GM18861 (cell line): ENCODE data around the gene TRIM16.
A peak's percentile ranks its signal among the peaks of the same experiment; 100 is the strongest.
"Not testable (repeated sequence)": the region's sequence is repeated elsewhere in the genome, so short reads cannot be mapped to it uniquely, and the experiment has no call there.

Experiments
- ATAC-seq: cut with Tn5 transposase; IDR thresholded peaks from one replicate; pipeline ENCODE4 v1.9.1; 2021; ENCODE audit not compliant: unreplicated experiment

Gene TRIM16

GRCh38 chr17:15619331-15620058 is 64.6 kb downstream of the TRIM16 start, which contains the start of gene FBXW10B:
FBXW10B (minus strand) TSS chr17:15619704; CDS start chr17:15619512, 192 bp downstream.
- ATAC-seq = not testable (repeated sequence)

GRCh38 chr17:15616828-15617227 is 67.3 kb downstream of the TRIM16 start:
- not testable (repeated sequence) for ATAC-seq

GRCh38 chr17:15615850-15616249 is 68.3 kb downstream of the TRIM16 start:
- ATAC-seq = not testable (repeated sequence)

DNA sequence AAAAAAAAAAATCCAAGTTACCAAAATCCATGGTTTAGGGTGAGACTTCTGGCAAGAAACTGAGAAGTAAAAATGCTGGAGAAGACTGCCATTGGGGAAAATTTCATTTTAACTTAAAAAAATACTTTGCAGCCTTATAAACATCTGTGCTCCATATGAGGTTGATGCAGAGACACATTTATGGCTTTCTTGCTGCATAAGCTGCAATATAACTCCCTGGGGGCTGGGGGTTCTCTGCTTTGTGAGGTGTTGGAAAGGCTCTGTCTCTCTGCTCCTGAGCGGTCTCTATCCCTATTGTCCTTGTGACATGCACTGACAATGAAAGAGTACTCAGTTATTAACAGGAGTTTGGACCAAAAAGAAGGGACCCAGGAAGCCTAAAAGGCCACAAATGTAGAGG is 71.0 kb downstream of the TRIM16 start:
- not testable (repeated sequence) for ATAC-seq

DNA sequence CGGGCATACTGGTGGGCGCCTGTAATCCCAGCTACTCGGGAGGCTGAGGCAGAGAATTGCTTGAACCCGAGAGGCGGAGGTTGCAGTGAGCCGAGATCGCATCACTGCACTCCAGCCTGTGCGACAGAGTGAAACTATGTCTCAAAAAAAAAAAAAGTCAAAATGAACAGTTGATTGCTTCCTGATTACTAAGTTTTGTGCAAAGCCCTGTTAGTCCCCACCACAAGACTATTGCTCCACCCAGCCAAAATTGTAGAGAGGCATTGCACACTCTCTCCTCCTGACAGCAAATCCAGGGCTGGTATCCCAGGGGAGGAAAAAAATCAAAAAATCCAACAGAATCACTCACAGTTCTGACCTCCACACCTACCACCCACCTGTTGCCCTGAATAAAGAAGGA is 91.2 kb downstream of the TRIM16 start:
- not testable (repeated sequence) for ATAC-seq

DNA sequence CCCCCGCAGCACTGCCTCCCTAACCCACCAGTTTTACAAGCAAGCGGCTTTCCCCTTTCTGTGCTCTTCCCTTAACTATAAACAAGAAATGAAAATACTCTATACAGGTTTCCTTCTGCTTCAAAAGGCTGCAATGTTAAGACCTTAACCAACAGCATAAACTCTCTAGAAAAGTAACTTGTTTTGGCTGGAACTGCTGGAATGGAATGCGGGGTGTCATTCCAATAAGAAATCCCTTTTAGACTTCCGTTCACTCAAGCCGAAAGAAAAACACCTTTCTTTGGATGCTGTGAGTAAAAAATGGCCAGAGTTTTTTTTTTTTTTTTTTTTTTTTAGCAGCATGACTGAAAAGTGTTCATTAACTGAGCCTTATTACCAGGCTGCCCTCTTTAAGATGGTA is 92.1 kb downstream of the TRIM16 start:
- ATAC-seq = not testable (repeated sequence)

GRCh38 chr17:15590844-15591243 is 93.3 kb downstream of the TRIM16 start:
- not testable (repeated sequence) for ATAC-seq

GRCh38 chr17:15589544-15590536 is 94.3 kb downstream of the TRIM16 start:
- ATAC-seq = peak; percentile 80

- ATAC-seq = not testable (repeated sequence)
Observed at GRCh38 chr17:15588017-15588416, 96.1 kb downstream of the TRIM16 start.

DNA sequence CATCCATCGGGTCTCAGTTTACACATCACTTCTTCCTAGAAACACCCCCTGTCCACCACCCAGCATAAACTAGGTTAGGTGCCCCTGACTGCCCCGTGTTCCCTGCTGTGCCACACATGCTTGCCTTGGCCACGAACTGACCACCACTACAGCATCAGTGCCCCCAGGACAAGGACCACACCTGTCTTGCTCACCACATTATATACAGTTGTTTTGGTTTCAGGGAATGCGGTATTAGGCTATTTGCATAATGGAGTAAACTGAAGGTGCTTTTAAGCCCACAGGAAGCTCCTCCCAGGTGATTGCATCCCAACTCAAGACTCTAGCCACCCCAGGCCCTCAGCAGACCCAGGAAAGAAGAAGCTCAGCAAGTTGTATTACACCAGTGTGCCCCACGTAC is 100.8 kb downstream of the TRIM16 start:
- not testable (repeated sequence) for ATAC-seq

DNA sequence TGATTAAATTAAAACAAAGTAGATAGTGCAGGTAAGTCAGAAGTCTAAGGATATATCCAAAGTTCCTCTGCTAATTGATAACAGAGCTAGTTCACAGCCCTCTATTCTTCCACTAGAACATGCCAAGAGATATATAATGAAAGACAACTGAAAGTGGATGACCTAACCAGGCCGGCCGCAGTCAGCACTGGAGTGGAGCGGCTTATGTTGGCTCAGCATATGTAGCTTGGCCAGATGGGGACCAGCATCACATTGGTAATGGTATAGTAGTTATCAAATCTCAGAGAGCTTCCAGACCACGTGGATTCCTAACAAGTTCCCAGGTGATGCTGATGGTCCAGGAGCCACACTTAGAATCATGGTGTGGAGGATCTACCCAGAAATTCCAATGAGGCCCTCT is 102.6 kb downstream of the TRIM16 start:
- ATAC-seq = not testable (repeated sequence)
